ENCODE data around the gene TINAG.

TINAG gene

GRCh38 chr6:54361188-54361587, 52.9 kb downstream of the TINAG start:
- DNase-seq (ENCODE audit: low spot score) = no peak
- in situ Hi-C loops (cut with MboI; ENCODE audit: low sequenced_read_pairs, unreplicated experiment) = no loop called here
- TF ChIP-seq, protein P1, sequence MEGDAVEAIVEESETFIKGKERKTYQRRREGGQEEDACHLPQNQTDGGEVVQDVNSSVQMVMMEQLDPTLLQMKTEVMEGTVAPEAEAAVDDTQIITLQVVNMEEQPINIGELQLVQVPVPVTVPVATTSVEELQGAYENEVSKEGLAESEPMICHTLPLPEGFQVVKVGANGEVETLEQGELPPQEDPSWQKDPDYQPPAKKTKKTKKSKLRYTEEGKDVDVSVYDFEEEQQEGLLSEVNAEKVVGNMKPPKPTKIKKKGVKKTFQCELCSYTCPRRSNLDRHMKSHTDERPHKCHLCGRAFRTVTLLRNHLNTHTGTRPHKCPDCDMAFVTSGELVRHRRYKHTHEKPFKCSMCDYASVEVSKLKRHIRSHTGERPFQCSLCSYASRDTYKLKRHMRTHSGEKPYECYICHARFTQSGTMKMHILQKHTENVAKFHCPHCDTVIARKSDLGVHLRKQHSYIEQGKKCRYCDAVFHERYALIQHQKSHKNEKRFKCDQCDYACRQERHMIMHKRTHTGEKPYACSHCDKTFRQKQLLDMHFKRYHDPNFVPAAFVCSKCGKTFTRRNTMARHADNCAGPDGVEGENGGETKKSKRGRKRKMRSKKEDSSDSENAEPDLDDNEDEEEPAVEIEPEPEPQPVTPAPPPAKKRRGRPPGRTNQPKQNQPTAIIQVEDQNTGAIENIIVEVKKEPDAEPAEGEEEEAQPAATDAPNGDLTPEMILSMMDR (IDR thresholded peaks at IDR 0.05; ENCODE audit: borderline replicate concordance, control extremely low read depth, extremely low read depth, insufficient read depth, missing control alignments) = no peak

DNA sequence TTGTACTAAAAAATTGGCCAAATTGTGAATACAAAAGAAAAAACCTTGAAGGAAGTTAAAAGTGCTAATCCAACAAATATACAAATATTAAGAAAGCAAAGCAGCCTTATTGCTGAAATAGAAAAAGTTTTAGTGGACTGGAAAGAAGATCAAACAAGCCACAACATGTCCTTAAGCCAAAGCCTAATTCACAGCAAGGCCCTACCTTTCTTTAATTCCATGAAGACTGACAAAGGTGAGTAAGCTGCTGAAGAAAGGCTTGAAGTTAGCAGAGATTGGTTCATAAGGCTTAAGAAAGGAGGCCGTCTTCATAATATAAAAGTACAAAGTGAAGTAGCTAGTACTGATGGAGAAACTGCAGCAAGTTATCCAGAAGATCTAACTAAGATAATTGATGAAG, 53.5 kb downstream of the TINAG start:
- TF ChIP-seq, protein P1 (IDR thresholded peaks at IDR 0.05; ENCODE audit: borderline replicate concordance, control extremely low read depth, extremely low read depth, insufficient read depth, missing control alignments) = no peak
- DNase-seq (ENCODE audit: low spot score) = no peak
- in situ Hi-C loops (cut with MboI; ENCODE audit: low sequenced_read_pairs, unreplicated experiment) = no loop called here

DNA sequence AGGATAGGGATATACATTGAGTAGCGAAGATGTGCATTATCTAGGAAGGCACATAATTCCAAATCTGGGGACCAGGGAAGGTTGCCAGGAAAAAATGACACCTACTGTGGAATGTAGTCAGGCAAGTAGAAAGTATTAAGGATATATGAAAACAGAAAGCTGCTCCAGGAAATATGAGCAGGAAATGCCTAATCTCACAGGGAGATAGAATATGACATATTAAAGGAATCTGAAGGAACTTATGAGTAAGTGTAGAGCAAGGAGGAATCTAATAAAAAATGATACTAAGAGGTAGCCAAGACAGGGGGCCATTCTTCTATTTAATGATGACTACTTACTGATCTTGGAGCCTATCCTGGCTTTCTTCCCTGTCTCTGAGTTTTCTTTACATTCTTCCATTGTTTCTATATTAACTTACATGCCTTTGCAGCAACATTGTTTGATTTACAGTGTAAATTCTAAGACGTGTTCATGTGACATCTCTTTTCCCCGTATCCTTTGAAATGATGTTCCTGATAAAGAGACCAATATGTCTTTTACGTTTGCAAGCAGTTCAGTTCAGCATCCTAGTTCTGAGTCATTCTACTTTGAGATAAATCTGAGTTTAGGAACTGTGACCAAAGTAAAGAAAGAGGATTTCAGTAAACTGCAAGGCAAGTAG, 58.6 kb downstream of the TINAG start:
- TF ChIP-seq, protein P1 (IDR thresholded peaks at IDR 0.05; ENCODE audit: borderline replicate concordance, control extremely low read depth, extremely low read depth, insufficient read depth, missing control alignments) = no peak
- DNase-seq (ENCODE audit: low spot score) = no peak
- in situ Hi-C loops (cut with MboI; ENCODE audit: low sequenced_read_pairs, unreplicated experiment) = no loop called here

GRCh38 chr6:54377776-54378175, 69.5 kb downstream of the TINAG start:
- in situ Hi-C loops (cut with MboI; ENCODE audit: low sequenced_read_pairs, unreplicated experiment) = no loop called here
- TF ChIP-seq, protein P1 (IDR thresholded peaks at IDR 0.05; ENCODE audit: borderline replicate concordance, control extremely low read depth, extremely low read depth, insufficient read depth, missing control alignments) = no peak
- DNase-seq (ENCODE audit: low spot score) = no peak

DNA sequence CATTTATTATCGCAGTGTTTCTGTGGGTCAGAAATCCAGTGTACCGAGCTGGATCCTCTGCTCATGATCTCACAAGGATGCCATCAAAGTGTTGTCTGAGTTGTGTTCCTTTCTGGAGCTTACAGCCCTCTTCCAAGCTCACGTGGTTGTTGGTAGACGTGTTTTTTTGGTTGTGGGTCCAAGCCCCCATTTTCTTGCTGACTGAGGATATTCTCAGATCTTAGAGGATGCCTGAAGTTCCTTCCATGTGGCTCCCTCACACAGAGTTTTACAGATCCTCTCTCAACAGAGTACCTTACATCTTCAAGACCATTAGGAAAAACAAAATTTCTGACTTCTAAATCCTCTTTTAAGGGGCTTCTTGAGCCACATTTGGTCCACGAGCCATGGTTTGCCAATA, 78.1 kb downstream of the TINAG start:
- no peak for DNase-seq (ENCODE audit: low spot score)
- in situ Hi-C loops (cut with MboI; ENCODE audit: low sequenced_read_pairs, unreplicated experiment) = no loop called here
- TF ChIP-seq, protein P1 (IDR thresholded peaks at IDR 0.05; ENCODE audit: borderline replicate concordance, control extremely low read depth, extremely low read depth, insufficient read depth, missing control alignments) = no peak

- TF ChIP-seq, protein P1 (IDR thresholded peaks at IDR 0.05; ENCODE audit: borderline replicate concordance, control extremely low read depth, extremely low read depth, insufficient read depth, missing control alignments) = no peak
- no peak for DNase-seq (ENCODE audit: low spot score)
- in situ Hi-C loops (cut with MboI; ENCODE audit: low sequenced_read_pairs, unreplicated experiment) = no loop called here
These were observed 82.1 kb downstream of the TINAG start for GRCh38 chr6:54390362-54390761.

Data from GM13976 (cell line).